ENCODE data around the gene DGKD.

Gene DGKD

GRCh38 chr2:233321166-233321565 is 33.1 kb upstream of the DGKD start:
- H3K79me2 ChIP-seq (ENCODE audit: insufficient read depth, low read depth), result no peaks in the 10 kb centered on the region
- no peak for TF ChIP-seq CTCF (conservative IDR thresholded peaks at IDR 0.05; ENCODE audit: low read depth, low read length)
- no peak overlapping the region for H3K4me3 ChIP-seq (IDR thresholded peaks at IDR 0.05; ENCODE audit: insufficient read depth, low read depth, low read length)
- H2AFZ ChIP-seq (ENCODE audit: low read depth), result no peak overlapping the region
- no peaks in the 10 kb centered on the region for H3K36me3 ChIP-seq (ENCODE audit: insufficient read depth)
- no peaks in the 10 kb centered on the region for H3K4me1 ChIP-seq (ENCODE audit: low read depth, poor library complexity, severe bottlenecking)
- no peaks in the 10 kb centered on the region for H4K20me1 ChIP-seq (ENCODE audit: insufficient read depth)
- H3K4me2 ChIP-seq, result no peak overlapping the region
- no peaks in the 10 kb centered on the region for H3K27me3 ChIP-seq (ENCODE audit: insufficient read depth, low read depth)
- no peak overlapping the region for H3K9ac ChIP-seq
- H3K27ac ChIP-seq, result no peak overlapping the region

- no peaks in the 10 kb centered on the region for H4K20me1 ChIP-seq (ENCODE audit: insufficient read depth)
- no peak overlapping the region for H3K9ac ChIP-seq
- no peaks in the 10 kb centered on the region for H3K27me3 ChIP-seq (ENCODE audit: insufficient read depth, low read depth)
- no peaks in the 10 kb centered on the region for H3K36me3 ChIP-seq (ENCODE audit: insufficient read depth)
- H3K4me1 ChIP-seq (ENCODE audit: low read depth, poor library complexity, severe bottlenecking), result no peaks in the 10 kb centered on the region
- no peak overlapping the region for H3K27ac ChIP-seq
- no peaks in the 10 kb centered on the region for H3K79me2 ChIP-seq (ENCODE audit: insufficient read depth, low read depth)
- H3K4me3 ChIP-seq (IDR thresholded peaks at IDR 0.05; ENCODE audit: insufficient read depth, low read depth, low read length), result no peak overlapping the region
- no peak overlapping the region for H2AFZ ChIP-seq (ENCODE audit: low read depth)
- no peak overlapping the region for H3K4me2 ChIP-seq
- no peak for TF ChIP-seq CTCF (conservative IDR thresholded peaks at IDR 0.05; ENCODE audit: low read depth, low read length)
Observed at GRCh38 chr2:233323851-233324250, 30.4 kb upstream of the DGKD start.

- H2AFZ ChIP-seq (ENCODE audit: low read depth), result no peak overlapping the region
- no peaks in the 10 kb centered on the region for H3K79me2 ChIP-seq (ENCODE audit: insufficient read depth, low read depth)
- no peaks in the 10 kb centered on the region for H3K27me3 ChIP-seq (ENCODE audit: insufficient read depth, low read depth)
- no peaks in the 10 kb centered on the region for H3K36me3 ChIP-seq (ENCODE audit: insufficient read depth)
- no peaks in the 10 kb centered on the region for H3K4me1 ChIP-seq (ENCODE audit: low read depth, poor library complexity, severe bottlenecking)
- H3K9ac ChIP-seq, result no peak overlapping the region
- no peak overlapping the region for H3K4me2 ChIP-seq
- H3K27ac ChIP-seq, result no peak overlapping the region
- no peak for TF ChIP-seq CTCF (conservative IDR thresholded peaks at IDR 0.05; ENCODE audit: low read depth, low read length)
- H3K4me3 ChIP-seq (IDR thresholded peaks at IDR 0.05; ENCODE audit: insufficient read depth, low read depth, low read length), result no peak overlapping the region
- H4K20me1 ChIP-seq (ENCODE audit: insufficient read depth), result no peaks in the 10 kb centered on the region
Observed at GRCh38 chr2:233325256-233325655, 29.0 kb upstream of the DGKD start.

- no peaks in the 10 kb centered on the region for H3K79me2 ChIP-seq (ENCODE audit: insufficient read depth, low read depth)
- H2AFZ ChIP-seq (ENCODE audit: low read depth), result no peak overlapping the region
- H3K9ac ChIP-seq, result no peak overlapping the region
- H3K4me1 ChIP-seq (ENCODE audit: low read depth, poor library complexity, severe bottlenecking), result no peaks in the 10 kb centered on the region
- H3K27ac ChIP-seq, result no peak overlapping the region
- no peaks in the 10 kb centered on the region for H4K20me1 ChIP-seq (ENCODE audit: insufficient read depth)
- no peak overlapping the region for H3K4me3 ChIP-seq (IDR thresholded peaks at IDR 0.05; ENCODE audit: insufficient read depth, low read depth, low read length)
- no peaks in the 10 kb centered on the region for H3K36me3 ChIP-seq (ENCODE audit: insufficient read depth)
- no peak for TF ChIP-seq CTCF (conservative IDR thresholded peaks at IDR 0.05; ENCODE audit: low read depth, low read length)
- no peaks in the 10 kb centered on the region for H3K27me3 ChIP-seq (ENCODE audit: insufficient read depth, low read depth)
- H3K4me2 ChIP-seq, result no peak overlapping the region
Observed at GRCh38 chr2:233325814-233326213, 28.5 kb upstream of the DGKD start.

- no peak overlapping the region for H2AFZ ChIP-seq (ENCODE audit: low read depth)
- no peak overlapping the region for H3K4me2 ChIP-seq
- TF ChIP-seq CTCF (conservative IDR thresholded peaks at IDR 0.05; ENCODE audit: low read depth, low read length), result no peak
- H3K36me3 ChIP-seq (ENCODE audit: insufficient read depth), result no peaks in the 10 kb centered on the region
- no peaks in the 10 kb centered on the region for H4K20me1 ChIP-seq (ENCODE audit: insufficient read depth)
- H3K79me2 ChIP-seq (ENCODE audit: insufficient read depth, low read depth), result no peaks in the 10 kb centered on the region
- H3K27ac ChIP-seq, result no peak overlapping the region
- H3K4me3 ChIP-seq (IDR thresholded peaks at IDR 0.05; ENCODE audit: insufficient read depth, low read depth, low read length), result no peak overlapping the region
- H3K27me3 ChIP-seq (ENCODE audit: insufficient read depth, low read depth), result no peaks in the 10 kb centered on the region
- H3K9ac ChIP-seq, result no peak overlapping the region
- H3K4me1 ChIP-seq (ENCODE audit: low read depth, poor library complexity, severe bottlenecking), result no peaks in the 10 kb centered on the region
Observed at GRCh38 chr2:233326500-233326899, 27.8 kb upstream of the DGKD start.

All from KMS-11 (cell line).